Gastroesophageal sphincter (tissue), 3 donors: ENCODE results near the gene TNNT2.

Experiments
- EP300 ChIP-seq: sonication (generic); formaldehyde crosslinking; IDR thresholded peaks from one replicate; pipeline ENCODE4 v1.6.1; 2017; ENCODE audit warnings: antibody characterized with exemption, mild to moderate bottlenecking
- POLR2A ChIP-seq, 2 donors: fragments of 450-650 bp; IDR thresholded peaks; one replicate each; pipeline ENCODE4 v1.6.1; 2017; ENCODE audit warnings: antibody characterized with exemption in 2 of 2, mild to moderate bottlenecking in 2 of 2, moderate library complexity in 1 of 2
- POLR2AphosphoS5 ChIP-seq: sonication (generic); formaldehyde crosslinking; IDR thresholded peaks from one replicate; pipeline ENCODE4 v1.6.1; 2017; ENCODE audit warnings: antibody characterized with exemption
- TF ChIP-seq, protein P1 (sequence below), 4 experiments: fragments of 200-600 bp in 2 of 4; fragments of 450-650 bp in 2 of 4; sonication (generic) in 1 of 4; IDR thresholded peaks; one replicate each; pipeline ENCODE4 v1.5.1; 2017 to 2019; ENCODE audit warnings: antibody characterized with exemption in 4 of 4, mild to moderate bottlenecking in 2 of 4, moderate library complexity in 2 of 4

DNA sequence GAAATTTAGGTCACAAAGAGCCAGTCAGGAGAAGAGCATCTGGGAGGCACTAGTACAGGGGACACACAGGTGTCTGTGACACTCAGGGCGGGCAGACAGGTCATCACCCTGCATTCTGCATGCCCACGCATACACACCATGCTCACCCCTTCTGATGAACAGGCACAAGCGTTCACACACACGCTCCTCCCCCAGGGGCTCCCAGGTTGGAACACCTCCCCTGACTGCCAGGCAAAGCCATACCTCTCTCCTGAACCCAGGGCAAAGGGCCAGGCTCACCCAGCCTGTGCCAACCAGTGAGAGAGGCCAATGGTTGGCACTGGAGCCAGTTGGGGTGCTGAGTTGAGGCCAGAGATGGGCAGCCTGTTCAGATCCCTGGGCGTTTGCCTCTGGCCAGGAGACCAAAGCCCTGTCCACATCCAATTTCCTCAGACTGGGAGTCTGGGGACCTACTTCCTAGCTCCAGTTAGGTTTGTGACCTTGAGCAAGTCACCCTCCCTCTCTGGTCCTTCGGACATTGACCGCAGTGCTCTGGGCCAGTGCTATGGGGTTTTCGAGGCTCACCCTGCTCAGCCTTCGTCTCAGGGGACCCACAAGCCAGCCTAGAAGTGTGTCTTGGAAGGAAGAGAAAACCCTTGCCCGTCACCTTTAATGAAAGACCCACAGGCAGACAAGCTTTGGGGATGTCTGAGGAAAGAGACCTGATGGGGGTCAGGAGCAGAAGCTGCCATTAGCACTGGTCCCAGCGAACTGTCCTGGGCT, 27.4 kb upstream of the TNNT2 start:
- TF ChIP-seq, protein P1, sequence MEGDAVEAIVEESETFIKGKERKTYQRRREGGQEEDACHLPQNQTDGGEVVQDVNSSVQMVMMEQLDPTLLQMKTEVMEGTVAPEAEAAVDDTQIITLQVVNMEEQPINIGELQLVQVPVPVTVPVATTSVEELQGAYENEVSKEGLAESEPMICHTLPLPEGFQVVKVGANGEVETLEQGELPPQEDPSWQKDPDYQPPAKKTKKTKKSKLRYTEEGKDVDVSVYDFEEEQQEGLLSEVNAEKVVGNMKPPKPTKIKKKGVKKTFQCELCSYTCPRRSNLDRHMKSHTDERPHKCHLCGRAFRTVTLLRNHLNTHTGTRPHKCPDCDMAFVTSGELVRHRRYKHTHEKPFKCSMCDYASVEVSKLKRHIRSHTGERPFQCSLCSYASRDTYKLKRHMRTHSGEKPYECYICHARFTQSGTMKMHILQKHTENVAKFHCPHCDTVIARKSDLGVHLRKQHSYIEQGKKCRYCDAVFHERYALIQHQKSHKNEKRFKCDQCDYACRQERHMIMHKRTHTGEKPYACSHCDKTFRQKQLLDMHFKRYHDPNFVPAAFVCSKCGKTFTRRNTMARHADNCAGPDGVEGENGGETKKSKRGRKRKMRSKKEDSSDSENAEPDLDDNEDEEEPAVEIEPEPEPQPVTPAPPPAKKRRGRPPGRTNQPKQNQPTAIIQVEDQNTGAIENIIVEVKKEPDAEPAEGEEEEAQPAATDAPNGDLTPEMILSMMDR (IDR thresholded peaks at IDR 0.05): no peak
- TF ChIP-seq POLR2A (IDR thresholded peaks at IDR 0.05) (no peak), POLR2AphosphoS5 (no peak), EP300 (no peak)
